HEK293 (cell line): ENCODE measurements around the gene C11orf71.

Source experiments
- CTCF ChIA-PET: fragments of 350-600 bp; formaldehyde crosslinking; extraction: SDS; loops from one replicate; lab custom pipeline; 2021; ENCODE audit warnings: antibody characterized with exemption; lab: Yijun Ruan, JAX
- POLR2A ChIA-PET: fragments of 300-600 bp; formaldehyde crosslinking; extraction: SDS; loops from one replicate; lab custom pipeline; 2020; ENCODE audit warnings: antibody characterized with exemption, inconsistent platforms; lab: Yijun Ruan, JAX
- H3K27ac ChIP-seq: fragments of 200-500 bp; sonication (Bioruptor generic); 2 replicates; pipeline ENCODE4 v1.5.1; 2014; ENCODE audit warnings: low read depth, low read length, control low read depth, inconsistent platforms; ENCODE audit errors: extremely low read depth
- H3K36me3 ChIP-seq, 2 experiments: fragments of 200-500 bp in 1 of 2; sonication (Bioruptor generic) in 1 of 2; 1 replicate in 1 of 2; 2 replicates in 1 of 2; pipeline ENCODE4 v1.5.1; 2014 to 2017; ENCODE audit warnings: inconsistent platforms in 2 of 2, low read length in 2 of 2; ENCODE audit not compliant: control insufficient read depth in 2 of 2, insufficient read depth in 1 of 2
- H3K4me1 ChIP-seq: fragments of 200-500 bp; sonication (Bioruptor generic); 2 replicates; pipeline ENCODE4 v1.5.1; 2014; ENCODE audit warnings: mild to moderate bottlenecking, low read length, inconsistent platforms; ENCODE audit not compliant: control insufficient read depth, insufficient read depth
- H3K4me3 ChIP-seq: 2 replicates; pipeline ENCODE4 v1.5.1; 2011; ENCODE audit warnings: low read depth, mild to moderate bottlenecking, control low read depth, low read length, moderate library complexity
- H3K9me3 ChIP-seq: fragments of 200-500 bp; sonication (Bioruptor generic); 2 replicates; pipeline ENCODE4 v1.5.1; 2014; ENCODE audit warnings: low read depth, low read length, inconsistent platforms; ENCODE audit not compliant: control insufficient read depth, insufficient read depth
- BCL11A ChIP-seq: fragments of 450-650 bp; formaldehyde crosslinking; IDR thresholded peaks from 2 replicates; pipeline ENCODE4 v1.5.1; 2016; ENCODE audit warnings: low read depth, missing biosample characterization, missing genetic modification characterization
- BCL11B ChIP-seq: fragments of 450-650 bp; formaldehyde crosslinking; IDR thresholded peaks from 2 replicates; pipeline ENCODE4 v1.5.1; 2016; ENCODE audit warnings: low read depth, missing biosample characterization, missing genetic modification characterization
- EGR2 ChIP-seq: fragments of 450-650 bp; formaldehyde crosslinking; IDR thresholded peaks from 2 replicates; pipeline ENCODE4 v1.5.1; 2016; ENCODE audit warnings: low read depth, missing biosample characterization, missing genetic modification characterization
- FEZF1 ChIP-seq: fragments of 450-650 bp; formaldehyde crosslinking; IDR thresholded peaks from 2 replicates; pipeline ENCODE4 v1.5.1; 2016; ENCODE audit warnings: missing biosample characterization, missing genetic modification characterization
- KLF9 ChIP-seq: fragments of 450-650 bp; formaldehyde crosslinking; IDR thresholded peaks from 2 replicates; pipeline ENCODE4 v1.5.1; 2016; ENCODE audit warnings: missing biosample characterization, missing genetic modification characterization, low read depth
- REPIN1 ChIP-seq: fragments of 450-650 bp; formaldehyde crosslinking; IDR thresholded peaks from 2 replicates; pipeline ENCODE4 v1.5.1; 2017; ENCODE audit warnings: missing biosample characterization, missing genetic modification characterization, low read depth
- SCRT2 ChIP-seq: fragments of 450-650 bp; formaldehyde crosslinking; IDR thresholded peaks from 2 replicates; pipeline ENCODE4 v1.5.1; 2016; ENCODE audit warnings: missing biosample characterization, missing genetic modification characterization
- YY1 ChIP-seq: fragments of 450-650 bp; formaldehyde crosslinking; IDR thresholded peaks from 2 replicates; pipeline ENCODE4 v1.5.1; 2018; ENCODE audit warnings: missing biosample characterization, missing genetic modification characterization
- ZBTB8A ChIP-seq: fragments of 450-650 bp; formaldehyde crosslinking; IDR thresholded peaks from 2 replicates; pipeline ENCODE4 v1.5.1; 2016; ENCODE audit warnings: missing biosample characterization, missing genetic modification characterization
- ZFP3 ChIP-seq: fragments of 450-650 bp; formaldehyde crosslinking; IDR thresholded peaks from 2 replicates; pipeline ENCODE4 v1.5.1; 2016; ENCODE audit warnings: low read depth, missing biosample characterization, missing genetic modification characterization
- ZNF138 ChIP-seq: fragments of 450-650 bp; formaldehyde crosslinking; IDR thresholded peaks from 2 replicates; pipeline ENCODE4 v1.5.1; 2016; ENCODE audit warnings: missing biosample characterization, missing genetic modification characterization, borderline replicate concordance
- ZNF157 ChIP-seq: fragments of 450-650 bp; formaldehyde crosslinking; IDR thresholded peaks from 2 replicates; pipeline ENCODE4 v1.5.1; 2016; ENCODE audit warnings: missing biosample characterization, missing genetic modification characterization
- ZNF174 ChIP-seq: fragments of 450-650 bp; formaldehyde crosslinking; IDR thresholded peaks from 2 replicates; pipeline ENCODE4 v1.5.0; 2017; ENCODE audit warnings: missing biosample characterization, mild to moderate bottlenecking, missing genetic modification characterization
- ZNF19 ChIP-seq: fragments of 450-650 bp; formaldehyde crosslinking; IDR thresholded peaks from 2 replicates; pipeline ENCODE4; 2016; ENCODE audit warnings: missing biosample characterization, missing genetic modification characterization, low read depth
- ZNF239 ChIP-seq: fragments of 450-650 bp; formaldehyde crosslinking; IDR thresholded peaks from 2 replicates; pipeline ENCODE4 v1.5.1; 2016; ENCODE audit warnings: missing biosample characterization, missing genetic modification characterization
- ZNF555 ChIP-seq: fragments of 450-650 bp; formaldehyde crosslinking; conservative IDR thresholded peaks from 2 replicates; pipeline ENCODE4 v1.5.1; 2017; ENCODE audit warnings: missing biosample characterization, mild to moderate bottlenecking, missing genetic modification characterization, inconsistent platforms
- ZNF621 ChIP-seq: fragments of 450-650 bp; formaldehyde crosslinking; IDR thresholded peaks from 2 replicates; pipeline ENCODE4 v1.5.1; 2017; ENCODE audit warnings: missing biosample characterization, missing genetic modification characterization
- ZNF76 ChIP-seq: fragments of 450-650 bp; formaldehyde crosslinking; IDR thresholded peaks from 2 replicates; pipeline ENCODE4; 2016; ENCODE audit warnings: low read depth, missing biosample characterization, missing genetic modification characterization, borderline replicate concordance
- TF ChIP-seq, protein P1 (sequence below): fragments of 450-650 bp; formaldehyde crosslinking; IDR thresholded peaks from 2 replicates; pipeline ENCODE4 v1.5.1; 2016; ENCODE audit warnings: missing biosample characterization, missing genetic modification characterization
- TF ChIP-seq, protein P2 (sequence below): fragments of 450-650 bp; formaldehyde crosslinking; IDR thresholded peaks from 2 replicates; pipeline ENCODE4 v1.5.1; 2017; ENCODE audit warnings: missing biosample characterization, missing genetic modification characterization
- TF ChIP-seq, protein P3 (sequence below): fragments of 450-650 bp; formaldehyde crosslinking; IDR thresholded peaks from 2 replicates; pipeline ENCODE4 v1.5.1; 2016; ENCODE audit warnings: missing biosample characterization, missing genetic modification characterization

C11orf71 gene

DNA sequence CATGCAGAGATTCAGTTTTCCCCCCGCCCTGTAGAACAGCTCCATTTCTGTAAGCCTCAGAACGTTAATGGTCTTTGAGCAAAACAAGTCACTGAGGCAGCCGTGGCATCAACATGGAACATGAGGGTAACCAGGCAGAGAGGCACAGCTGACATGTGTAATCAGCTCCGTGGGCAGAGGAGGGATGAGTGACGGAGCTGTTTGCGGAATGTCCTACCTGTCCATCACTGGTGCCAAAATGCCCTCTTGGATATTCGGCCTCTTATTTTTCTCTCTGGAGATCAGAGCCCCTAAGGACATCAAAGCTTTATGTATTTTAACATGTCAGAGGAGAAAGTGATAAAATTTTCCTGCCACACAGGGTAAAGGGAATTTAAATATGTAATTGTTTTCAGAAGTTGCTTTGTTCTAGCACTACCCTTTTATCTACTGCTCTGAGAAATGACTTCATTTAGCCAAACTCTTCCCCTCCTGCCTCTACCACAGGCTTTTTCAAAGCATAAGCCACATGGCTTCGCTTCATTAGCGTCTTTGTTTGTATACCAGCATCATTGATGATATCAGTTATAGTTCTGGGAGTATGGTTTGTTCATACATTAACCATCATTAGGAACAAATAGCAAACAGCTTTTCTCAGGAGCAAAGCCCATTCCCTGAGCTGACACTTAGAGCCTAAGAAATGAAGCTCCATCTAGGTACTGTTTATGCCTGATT lies 32.9 kb downstream of the C11orf71 start:
- Histone ChIP-seq H3K9me3 (no peaks in the 10 kb centered on the region), H3K4me3 (peak overlapping the region; percentile 10), H3K27ac (no peak overlapping the region), H3K36me3 (no peaks in the 10 kb centered on the region), H3K4me1 (no peaks in the 10 kb centered on the region)
- CTCF ChIA-PET: interaction anchor here (0.6 to 1.1 kb wide), 3 partner anchors 11 to 28 kb away, joined by 3 to 6 read pairs (median 4); no protein-coding TSS in a partner anchor
- POLR2A ChIA-PET: no interaction called here
- no peak for TF ChIP-seq ZNF138
- TF ChIP-seq, protein P1, sequence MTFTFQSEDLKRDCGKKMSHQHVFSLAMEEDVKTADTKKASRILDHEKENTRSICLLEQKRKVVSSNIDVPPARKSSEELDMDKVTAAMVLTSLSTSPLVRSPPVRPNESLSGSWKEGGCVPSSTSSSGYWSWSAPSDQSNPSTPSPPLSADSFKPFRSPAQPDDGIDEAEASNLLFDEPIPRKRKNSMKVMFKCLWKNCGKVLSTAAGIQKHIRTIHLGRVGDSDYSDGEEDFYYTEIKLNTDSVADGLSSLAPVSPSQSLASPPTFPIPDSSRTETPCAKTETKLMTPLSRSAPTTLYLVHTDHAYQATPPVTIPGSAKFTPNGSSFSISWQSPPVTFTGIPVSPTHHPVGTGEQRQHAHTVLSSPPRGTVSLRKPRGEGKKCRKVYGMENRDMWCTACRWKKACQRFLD (tag by site-specific recombination): no peak
- TF ChIP-seq REPIN1 (tag by site-specific recombination): no peak
- no peak for TF ChIP-seq ZNF239
- no peak for TF ChIP-seq ZNF157 (tag by site-specific recombination)
- TF ChIP-seq ZNF19: no peak
- TF ChIP-seq, protein P2, sequence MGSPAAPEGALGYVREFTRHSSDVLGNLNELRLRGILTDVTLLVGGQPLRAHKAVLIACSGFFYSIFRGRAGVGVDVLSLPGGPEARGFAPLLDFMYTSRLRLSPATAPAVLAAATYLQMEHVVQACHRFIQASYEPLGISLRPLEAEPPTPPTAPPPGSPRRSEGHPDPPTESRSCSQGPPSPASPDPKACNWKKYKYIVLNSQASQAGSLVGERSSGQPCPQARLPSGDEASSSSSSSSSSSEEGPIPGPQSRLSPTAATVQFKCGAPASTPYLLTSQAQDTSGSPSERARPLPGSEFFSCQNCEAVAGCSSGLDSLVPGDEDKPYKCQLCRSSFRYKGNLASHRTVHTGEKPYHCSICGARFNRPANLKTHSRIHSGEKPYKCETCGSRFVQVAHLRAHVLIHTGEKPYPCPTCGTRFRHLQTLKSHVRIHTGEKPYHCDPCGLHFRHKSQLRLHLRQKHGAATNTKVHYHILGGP: no peak
- TF ChIP-seq FEZF1 (tag by site-specific recombination): no peak
- no peak for TF ChIP-seq ZBTB8A
- no peak for TF ChIP-seq BCL11B (tag by site-specific recombination)

DNA sequence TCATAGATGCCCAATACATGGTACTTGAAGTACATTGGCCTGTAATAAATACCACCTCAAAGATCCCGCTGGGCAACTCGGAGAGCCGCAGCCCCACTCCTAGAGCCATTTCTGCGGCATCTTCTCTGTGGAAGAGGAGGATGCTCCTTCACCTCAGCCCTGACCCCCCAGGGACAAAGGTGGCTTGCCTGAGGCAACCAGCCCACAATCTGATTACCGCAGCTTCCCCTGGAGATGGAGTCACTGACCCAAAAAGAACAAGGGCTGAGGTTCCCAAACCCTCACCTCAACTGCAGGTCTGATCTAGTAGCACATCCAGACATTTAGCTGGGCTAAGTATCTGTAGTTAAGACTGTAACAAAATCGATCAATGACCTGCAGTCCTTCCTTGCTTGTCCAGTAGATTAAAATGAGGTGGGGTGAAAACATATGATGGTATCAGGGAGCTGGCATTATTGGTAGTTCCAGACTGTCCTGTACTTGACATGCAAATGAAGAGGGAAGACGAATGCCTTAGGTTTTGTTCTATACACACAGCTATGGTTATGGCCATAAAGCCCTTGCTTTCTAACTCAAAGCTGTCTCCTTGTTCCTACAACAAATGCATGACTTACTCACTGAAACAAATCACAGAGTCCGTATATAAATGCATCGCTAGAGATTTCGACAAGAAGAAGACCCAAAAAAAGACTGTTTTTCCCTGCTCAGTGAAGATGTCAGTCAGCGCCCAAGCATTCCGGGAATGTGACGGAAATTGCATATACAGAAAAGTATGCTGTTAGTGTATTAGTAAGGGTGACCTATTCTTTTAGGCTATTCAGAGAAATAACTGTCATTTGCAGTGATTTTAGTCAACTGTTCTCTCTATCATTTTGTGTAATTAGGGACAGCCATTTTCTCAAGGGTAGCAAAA lies 33.7 kb downstream of the C11orf71 start:
- no peaks in the 10 kb centered on the region for H3K4me1 ChIP-seq
- ChIA-PET CTCF (interaction anchor here (0.6 kb wide), 1 partner anchor 28 kb away, joined by 3 read pairs; no protein-coding TSS in a partner anchor), POLR2A (no interaction called here)
- H3K4me3 ChIP-seq: peak overlapping the region; percentile 10; the same call in 1 of the 2 replicates
- no peaks in the 10 kb centered on the region for H3K36me3 ChIP-seq
- H3K27ac ChIP-seq: no peak overlapping the region
- no peaks in the 10 kb centered on the region for H3K9me3 ChIP-seq
- TF ChIP-seq ZNF174 (tag by site-specific recombination): no peak
- no peak for TF ChIP-seq YY1
- TF ChIP-seq BCL11A (tag by site-specific recombination): no peak
- no peak for TF ChIP-seq ZNF555
- TF ChIP-seq KLF9: no peak
- no peak for TF ChIP-seq ZFP3
- TF ChIP-seq FEZF1 (tag by site-specific recombination): no peak
- no peak for TF ChIP-seq SCRT2
- TF ChIP-seq, protein P3, sequence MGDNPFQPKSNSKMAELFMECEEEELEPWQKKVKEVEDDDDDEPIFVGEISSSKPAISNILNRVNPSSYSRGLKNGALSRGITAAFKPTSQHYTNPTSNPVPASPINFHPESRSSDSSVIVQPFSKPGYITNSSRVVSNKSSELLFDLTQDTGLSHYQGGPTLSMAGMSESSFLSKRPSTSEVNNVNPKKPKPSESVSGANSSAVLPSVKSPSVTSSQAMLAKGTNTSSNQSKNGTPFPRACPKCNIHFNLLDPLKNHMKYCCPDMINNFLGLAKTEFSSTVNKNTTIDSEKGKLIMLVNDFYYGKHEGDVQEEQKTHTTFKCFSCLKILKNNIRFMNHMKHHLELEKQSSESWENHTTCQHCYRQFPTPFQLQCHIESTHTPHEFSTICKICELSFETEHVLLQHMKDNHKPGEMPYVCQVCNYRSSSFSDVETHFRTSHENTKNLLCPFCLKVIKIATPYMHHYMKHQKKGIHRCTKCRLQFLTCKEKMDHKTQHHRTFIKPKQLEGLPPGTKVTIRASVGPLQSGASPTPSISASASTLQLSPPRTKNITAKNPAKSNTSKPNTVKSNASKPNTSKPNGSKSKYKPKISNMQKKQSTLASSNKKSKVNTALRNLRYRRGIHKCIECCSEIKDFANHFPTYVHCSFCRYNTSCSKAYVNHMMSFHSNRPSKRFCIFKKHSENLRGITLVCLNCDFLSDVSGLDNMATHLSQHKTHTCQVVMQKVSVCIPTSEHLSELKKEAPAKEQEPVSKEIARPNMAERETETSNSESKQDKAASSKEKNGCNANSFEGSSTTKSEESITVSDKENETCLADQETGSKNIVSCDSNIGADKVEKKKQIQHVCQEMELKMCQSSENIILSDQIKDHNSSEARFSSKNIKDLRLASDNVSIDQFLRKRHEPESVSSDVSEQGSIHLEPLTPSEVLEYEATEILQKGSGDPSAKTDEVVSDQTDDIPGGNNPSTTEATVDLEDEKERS (tag by site-specific recombination): no peak
- TF ChIP-seq, protein P1 (tag by site-specific recombination): no peak
- TF ChIP-seq ZNF138: no peak
- TF ChIP-seq ZNF76 (tag by site-specific recombination): no peak
- no peak for TF ChIP-seq ZNF621 (tag by site-specific recombination)
- TF ChIP-seq EGR2 (tag by site-specific recombination): no peak
